Astrocyte (in vitro differentiated cells and primary cell): ENCODE measurements around the gene ANK3. TPM values are rescaled to one million over a fixed set of nuclear protein-coding genes. Genes with fewer than 3 reads are reported as not detected.

Experiments
- DNase-seq: peaks from one replicate; pipeline ENCODE4 v3.0.0-alpha.2; 2010; ENCODE audit warnings: low read depth
- FAIRE-seq: peaks from 2 replicates; lab custom pipeline; 2011; peaks lifted over from hg19 to GRCh38; lab: Jason Lieb, UNC
- H2AFZ ChIP-seq: 2 replicates; pipeline ENCODE4 v1.6.0; 2012; ENCODE audit warnings: low read depth, low read length, inconsistent platforms
- H3K27ac ChIP-seq: 2 replicates; pipeline ENCODE4 v1.5.1; 2011; ENCODE audit warnings: low read depth, low read length, inconsistent platforms
- H3K27me3 ChIP-seq: 2 replicates; pipeline ENCODE4 v1.6.0; 2011; ENCODE audit warnings: low read length, inconsistent platforms; ENCODE audit not compliant: insufficient read depth
- H3K36me3 ChIP-seq: 2 replicates; pipeline ENCODE4 v1.5.1; 2011; ENCODE audit warnings: low read length, inconsistent platforms; ENCODE audit not compliant: insufficient read depth
- H3K4me1 ChIP-seq: 2 replicates; pipeline ENCODE4 v1.5.1; 2011; ENCODE audit warnings: low read length, inconsistent platforms; ENCODE audit not compliant: insufficient read depth
- H3K4me2 ChIP-seq: 2 replicates; pipeline ENCODE4 v1.6.0; 2012; ENCODE audit warnings: low read length, inconsistent platforms
- H3K4me3 ChIP-seq: 2 replicates; pipeline ENCODE4 v1.5.1; 2011; ENCODE audit warnings: low read depth, mild to moderate bottlenecking, low read length, inconsistent platforms; ENCODE audit not compliant: insufficient read depth
- H3K79me2 ChIP-seq: 2 replicates; pipeline ENCODE4 v1.6.0; 2012; ENCODE audit warnings: mild to moderate bottlenecking, low read length, inconsistent platforms; ENCODE audit not compliant: insufficient read depth
- H3K9ac ChIP-seq: 2 replicates; pipeline ENCODE4 v1.6.0; 2012; ENCODE audit warnings: mild to moderate bottlenecking, low read length, inconsistent platforms
- H3K9me3 ChIP-seq: 2 replicates; pipeline ENCODE4 v1.5.1; 2012; ENCODE audit warnings: low read depth, mild to moderate bottlenecking, low read length, inconsistent platforms; ENCODE audit not compliant: insufficient read depth
- H4K20me1 ChIP-seq: 2 replicates; pipeline ENCODE4 v1.6.0; 2012; ENCODE audit warnings: low read length, inconsistent platforms; ENCODE audit not compliant: insufficient read depth
- H3K27ac Mint-ChIP-seq: one replicate; pipeline ENCODE4 v1.8.0; 2021; ENCODE audit warnings: mild to moderate bottlenecking, mixed read lengths; ENCODE audit not compliant: unreplicated experiment
- H3K27me3 Mint-ChIP-seq: one replicate; pipeline ENCODE4 v1.8.0; 2021; ENCODE audit warnings: low read depth, mixed read lengths; ENCODE audit not compliant: unreplicated experiment
- H3K36me3 Mint-ChIP-seq: one replicate; pipeline ENCODE4 v1.8.0; 2021; ENCODE audit warnings: low read depth, mixed read lengths; ENCODE audit not compliant: unreplicated experiment
- H3K4me1 Mint-ChIP-seq: one replicate; pipeline ENCODE4 v1.8.0; 2021; ENCODE audit warnings: low read depth, mixed read lengths; ENCODE audit not compliant: unreplicated experiment
- H3K4me3 Mint-ChIP-seq: one replicate; pipeline ENCODE4 v1.8.0; 2021; ENCODE audit warnings: mild to moderate bottlenecking, moderate library complexity, mixed read lengths; ENCODE audit not compliant: unreplicated experiment
- H3K9me3 Mint-ChIP-seq: one replicate; pipeline ENCODE4 v1.8.0; 2021; ENCODE audit warnings: mild to moderate bottlenecking, mixed read lengths; ENCODE audit not compliant: unreplicated experiment
- EZH2 ChIP-seq: IDR thresholded peaks from 2 replicates; pipeline ENCODE4 v1.6.1; 2012; ENCODE audit warnings: mild to moderate bottlenecking, low read length, inconsistent platforms; ENCODE audit not compliant: insufficient read depth
- total RNA-seq: library from RNA; stranded (reverse); gene quantifications from 2 replicates; pipeline ENCODE4 v1.2.1, GENCODE V29; 2021
- TF ChIP-seq, protein P1 (sequence below): IDR thresholded peaks from 2 replicates; pipeline ENCODE4 v1.5.1; 2011; ENCODE audit warnings: low read depth, mild to moderate bottlenecking, inconsistent platforms, low read length, moderate library complexity; ENCODE audit not compliant: insufficient read depth

ANK3 gene
- total RNA-seq, 1 donor from 2014 or later = 21.1 TPM

DNA sequence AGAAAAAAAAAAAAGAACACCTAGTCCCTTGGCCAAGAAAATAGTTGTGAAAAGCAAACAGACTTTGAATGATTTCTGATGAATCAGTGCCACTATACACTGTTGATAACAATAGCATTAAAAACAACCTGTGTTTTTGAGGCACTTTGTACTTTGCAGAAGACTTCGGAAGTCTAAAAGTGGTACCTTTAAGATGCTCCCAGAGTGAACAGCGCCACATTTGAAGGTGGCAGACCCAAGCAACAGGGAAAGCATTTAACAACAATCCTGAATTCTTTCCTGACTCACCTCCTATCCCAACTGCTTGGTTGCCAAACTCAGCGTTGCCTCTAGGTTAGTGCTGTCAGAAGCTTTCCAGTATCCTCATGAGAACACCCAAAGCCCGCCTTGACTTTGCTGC lies 380.9 kb downstream of the ANK3 start:
- no peaks in the 10 kb centered on the region for H3K79me2 ChIP-seq
- DNase-seq (no peak), FAIRE-seq (no peak)
- Mint-ChIP-seq H3K4me1 (no peaks in the 10 kb centered on the region), H3K27me3 (peaks cover 4% of the 10 kb centered on the region), H3K4me3 (no peak overlapping the region), H3K27ac (no peak overlapping the region), H3K9me3 (peaks cover 2% of the 10 kb centered on the region), H3K36me3 (no peaks in the 10 kb centered on the region)
- H3K9ac ChIP-seq = no peak overlapping the region
- no peaks in the 10 kb centered on the region for H4K20me1 ChIP-seq
- no peak overlapping the region for H3K4me2 ChIP-seq
- H3K4me3 ChIP-seq = no peak overlapping the region
- no peaks in the 10 kb centered on the region for H3K9me3 ChIP-seq
- TF ChIP-seq, protein P1, sequence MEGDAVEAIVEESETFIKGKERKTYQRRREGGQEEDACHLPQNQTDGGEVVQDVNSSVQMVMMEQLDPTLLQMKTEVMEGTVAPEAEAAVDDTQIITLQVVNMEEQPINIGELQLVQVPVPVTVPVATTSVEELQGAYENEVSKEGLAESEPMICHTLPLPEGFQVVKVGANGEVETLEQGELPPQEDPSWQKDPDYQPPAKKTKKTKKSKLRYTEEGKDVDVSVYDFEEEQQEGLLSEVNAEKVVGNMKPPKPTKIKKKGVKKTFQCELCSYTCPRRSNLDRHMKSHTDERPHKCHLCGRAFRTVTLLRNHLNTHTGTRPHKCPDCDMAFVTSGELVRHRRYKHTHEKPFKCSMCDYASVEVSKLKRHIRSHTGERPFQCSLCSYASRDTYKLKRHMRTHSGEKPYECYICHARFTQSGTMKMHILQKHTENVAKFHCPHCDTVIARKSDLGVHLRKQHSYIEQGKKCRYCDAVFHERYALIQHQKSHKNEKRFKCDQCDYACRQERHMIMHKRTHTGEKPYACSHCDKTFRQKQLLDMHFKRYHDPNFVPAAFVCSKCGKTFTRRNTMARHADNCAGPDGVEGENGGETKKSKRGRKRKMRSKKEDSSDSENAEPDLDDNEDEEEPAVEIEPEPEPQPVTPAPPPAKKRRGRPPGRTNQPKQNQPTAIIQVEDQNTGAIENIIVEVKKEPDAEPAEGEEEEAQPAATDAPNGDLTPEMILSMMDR = no peak
- no peak for TF ChIP-seq EZH2
- no peak overlapping the region for H3K27ac ChIP-seq
- no peaks in the 10 kb centered on the region for H3K36me3 ChIP-seq
- no peaks in the 10 kb centered on the region for H3K4me1 ChIP-seq
- no peak overlapping the region for H2AFZ ChIP-seq
- H3K27me3 ChIP-seq = no peaks in the 10 kb centered on the region

GRCh38 chr10:60006062-60006461 lies 383.6 kb downstream of the ANK3 start:
- FAIRE-seq = no peak
- Mint-ChIP-seq H3K36me3 (no peaks in the 10 kb centered on the region), H3K9me3 (no peaks in the 10 kb centered on the region), H3K4me3 (no peak overlapping the region), H3K4me1 (no peaks in the 10 kb centered on the region), H3K27me3 (peaks cover 4% of the 10 kb centered on the region), H3K27ac (no peak overlapping the region)
- H3K4me1 ChIP-seq = no peaks in the 10 kb centered on the region
- H3K27ac ChIP-seq = no peak overlapping the region
- no peaks in the 10 kb centered on the region for H4K20me1 ChIP-seq
- peak; percentile 52 for DNase-seq
- no peak overlapping the region for H3K4me2 ChIP-seq
- no peak overlapping the region for H2AFZ ChIP-seq
- no peaks in the 10 kb centered on the region for H3K79me2 ChIP-seq
- no peak overlapping the region for H3K9ac ChIP-seq
- TF ChIP-seq, protein P1 = no peak
- TF ChIP-seq EZH2 = no peak
- no peak overlapping the region for H3K4me3 ChIP-seq
- H3K9me3 ChIP-seq = no peaks in the 10 kb centered on the region
- no peaks in the 10 kb centered on the region for H3K27me3 ChIP-seq
- no peaks in the 10 kb centered on the region for H3K36me3 ChIP-seq

DNA sequence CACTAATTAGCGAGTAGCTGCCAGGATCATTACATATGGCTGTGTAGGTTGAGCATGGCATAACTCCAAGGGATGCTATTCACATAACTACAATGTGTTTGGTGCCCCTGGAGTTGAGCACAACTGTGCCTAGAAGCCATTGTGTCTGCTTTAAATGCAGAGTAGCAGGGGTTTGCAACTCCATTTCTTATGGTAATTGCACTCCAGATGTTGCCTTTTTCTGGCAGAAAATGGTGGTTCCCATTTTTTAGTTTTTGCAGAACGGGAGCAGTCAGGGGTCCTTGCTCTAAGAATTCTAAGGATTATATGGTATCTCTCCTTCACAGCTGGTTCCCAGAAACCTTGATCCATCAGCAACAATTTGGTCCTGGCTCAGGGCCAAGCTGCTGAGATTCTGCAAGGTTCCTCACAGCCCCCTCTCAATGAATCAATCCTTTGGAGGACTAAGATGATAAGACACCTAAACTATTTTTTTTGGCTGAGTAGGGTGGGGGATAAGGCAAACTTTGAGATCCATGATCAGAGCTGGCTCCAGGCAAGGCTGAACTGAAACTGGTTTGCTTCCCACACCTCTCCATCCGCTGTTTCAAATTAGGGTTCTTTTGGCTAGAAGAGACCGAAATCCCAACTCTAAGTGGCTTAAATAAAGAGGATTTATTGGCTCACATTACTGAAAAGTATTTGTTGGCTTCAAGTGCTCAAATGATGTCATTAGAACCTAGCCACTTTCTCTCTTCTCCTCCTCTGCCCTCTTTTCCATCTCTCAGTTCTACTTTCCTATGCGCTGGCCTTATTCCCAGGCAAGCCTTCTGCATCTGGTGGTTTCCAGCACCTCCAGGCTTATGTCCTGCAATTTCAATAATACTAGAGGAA lies 385.8 kb downstream of the ANK3 start:
- H3K36me3 Mint-ChIP-seq = no peaks in the 10 kb centered on the region
- TF ChIP-seq, protein P1 = no peak
- Histone ChIP-seq H3K79me2 (no peaks in the 10 kb centered on the region), H2AFZ (no peak overlapping the region), H3K4me3 (no peak overlapping the region), H3K36me3 (no peaks in the 10 kb centered on the region), H3K9ac (no peak overlapping the region), H3K4me1 (no peaks in the 10 kb centered on the region), H4K20me1 (no peaks in the 10 kb centered on the region), H3K4me2 (no peak overlapping the region), H3K9me3 (no peaks in the 10 kb centered on the region), H3K27ac (no peak overlapping the region), H3K27me3 (no peaks in the 10 kb centered on the region)
- no peaks in the 10 kb centered on the region for H3K27me3 Mint-ChIP-seq
- FAIRE-seq = no peak
- no peak overlapping the region for H3K27ac Mint-ChIP-seq
- no peaks in the 10 kb centered on the region for H3K9me3 Mint-ChIP-seq
- no peak for DNase-seq
- H3K4me1 Mint-ChIP-seq = no peaks in the 10 kb centered on the region
- H3K4me3 Mint-ChIP-seq = no peak overlapping the region
